ENCODE results near the gene MAPK6. TPM values are rescaled to one million over a fixed set of nuclear protein-coding genes. Genes with fewer than 3 reads are reported as not detected.
"Not testable (repeated sequence)": the region's sequence is repeated elsewhere in the genome, so short reads cannot be mapped to it uniquely, and the experiment has no call there.

Gene MAPK6
- total RNA-seq, 1 donor from 2014 or later = 41.5 TPM

DNA sequence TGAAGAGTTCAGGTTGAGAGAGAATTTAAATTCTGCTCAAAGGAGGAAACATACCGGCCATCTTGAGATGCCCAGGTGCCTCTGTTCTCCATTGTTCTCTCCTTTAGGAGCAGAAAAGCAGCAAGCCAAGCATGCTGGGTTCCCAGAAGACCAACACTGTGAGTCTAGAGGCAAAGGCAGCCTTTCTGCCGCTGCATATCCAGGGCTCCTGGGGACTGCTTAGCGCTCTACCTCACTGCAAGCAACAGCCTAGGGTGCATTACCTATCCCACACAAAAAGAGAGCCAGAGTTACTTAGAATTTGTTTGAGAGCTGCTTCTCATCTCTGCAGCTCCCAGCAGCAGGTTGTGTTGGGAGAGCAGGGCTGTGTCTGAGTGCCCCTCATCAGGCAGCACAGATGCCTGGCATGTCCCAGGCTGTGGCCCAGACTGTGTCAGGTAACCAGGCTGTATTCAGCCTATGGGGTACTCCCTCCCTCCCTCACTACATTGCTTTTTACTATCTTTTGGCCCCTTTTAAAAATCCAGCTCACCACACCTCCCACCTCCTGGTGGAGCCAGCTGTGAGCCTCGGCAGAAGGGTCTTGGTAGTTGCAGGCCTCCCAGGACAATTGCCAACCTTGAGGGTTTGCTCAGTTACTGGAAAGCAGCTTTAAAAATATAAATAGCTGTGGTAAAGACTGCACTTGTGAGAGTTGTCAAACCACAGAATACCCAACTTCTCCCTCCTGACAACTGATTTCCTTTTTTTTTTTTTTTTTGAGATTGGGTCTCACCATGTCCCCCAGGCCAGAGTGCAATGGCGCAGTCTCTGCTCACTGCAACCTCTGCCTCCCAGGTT lies 63.4 kb downstream of the MAPK6 start:
- DNase-seq = no peak

DNA sequence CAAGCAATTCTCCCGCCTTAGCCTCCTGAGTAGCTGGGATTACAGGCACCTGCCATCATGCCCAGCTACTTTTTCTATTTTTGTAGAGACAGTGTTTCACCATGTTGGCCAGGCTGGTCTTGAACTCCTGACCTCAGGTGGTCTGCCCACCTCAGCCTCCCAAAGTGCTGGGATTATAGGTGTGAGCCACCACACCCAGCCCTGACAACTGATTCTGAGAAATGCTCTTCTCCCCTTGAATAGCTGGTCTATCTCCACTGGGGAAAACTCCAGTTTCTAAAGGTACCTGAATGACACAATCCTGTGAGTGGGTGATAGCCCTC lies 64.0 kb downstream of the MAPK6 start:
- not testable (repeated sequence) for DNase-seq

DNA sequence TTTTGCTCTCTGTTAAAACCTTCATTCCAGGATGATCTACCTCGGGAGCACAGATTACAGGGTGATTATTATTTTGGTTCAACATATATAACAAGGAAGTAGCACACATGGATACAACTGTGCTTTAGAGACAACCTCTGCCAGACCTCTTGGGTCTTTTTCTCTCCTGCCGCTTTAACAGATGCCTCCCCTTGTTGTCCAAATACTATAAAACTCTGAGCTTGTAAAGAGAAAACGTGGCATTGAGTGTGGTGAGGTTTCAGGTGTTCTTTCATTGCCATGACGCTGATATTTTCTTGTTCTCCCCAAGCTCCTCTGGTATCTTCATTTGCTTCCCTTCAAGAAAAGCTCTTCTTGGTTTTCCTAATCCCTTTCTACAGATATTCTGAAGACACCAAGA lies 64.6 kb downstream of the MAPK6 start:
- no peak for DNase-seq

DNA sequence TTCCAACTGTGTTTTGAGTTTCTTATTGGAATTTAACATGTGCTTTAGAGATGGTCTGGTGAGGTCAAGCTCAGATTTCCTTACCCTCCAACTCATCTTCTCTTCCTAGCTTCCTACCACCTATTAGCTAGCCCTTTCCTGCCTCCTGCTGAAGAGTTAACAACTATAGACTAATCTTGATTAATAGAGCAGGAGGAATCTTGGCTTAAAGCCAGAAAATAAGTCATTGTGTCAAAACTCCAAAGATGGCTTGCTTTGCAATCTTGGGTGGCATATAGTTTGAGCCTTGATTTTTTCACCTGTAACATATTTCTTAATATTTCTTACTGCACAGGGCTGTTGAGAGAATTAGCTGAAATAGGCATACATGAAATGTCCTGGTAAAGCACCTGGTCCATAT lies 66.3 kb downstream of the MAPK6 start:
- DNase-seq = peak; percentile 45

DNA sequence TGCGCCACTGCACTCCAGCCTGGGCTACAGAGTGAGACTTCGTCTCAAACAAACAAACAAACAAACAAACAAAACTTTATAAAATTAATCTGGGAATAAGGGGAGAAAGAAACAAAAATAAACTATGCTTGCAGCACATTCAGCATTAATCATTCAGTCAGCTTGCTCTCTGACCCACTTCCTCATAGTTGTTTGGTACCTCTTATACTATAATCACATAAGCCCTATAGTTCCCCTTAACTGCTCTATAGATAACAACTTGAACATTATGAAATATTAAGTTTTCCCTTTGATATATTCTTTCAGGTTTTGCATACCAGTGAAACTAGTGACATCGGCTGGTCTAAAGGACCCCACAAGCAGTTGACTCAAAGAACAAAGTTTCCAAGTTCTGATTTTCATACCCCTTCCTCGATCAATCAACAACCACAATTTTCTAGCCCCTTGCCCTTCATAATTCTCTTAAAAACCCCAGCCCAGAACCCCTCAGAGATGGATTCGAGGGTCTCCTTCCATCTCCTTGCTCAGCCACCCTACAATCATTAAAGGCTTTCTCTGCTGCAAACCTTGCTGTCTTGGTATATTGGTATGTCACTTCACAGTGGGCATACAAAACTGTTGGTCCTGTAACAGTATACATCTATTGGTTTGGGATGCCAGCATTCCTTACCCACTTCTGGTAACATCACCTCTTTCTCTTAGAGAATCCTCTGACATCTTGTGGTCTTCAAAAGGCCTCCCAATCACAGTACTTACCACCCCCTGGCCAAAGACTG lies 67.2 kb downstream of the MAPK6 start:
- DNase-seq = no peak

DNA sequence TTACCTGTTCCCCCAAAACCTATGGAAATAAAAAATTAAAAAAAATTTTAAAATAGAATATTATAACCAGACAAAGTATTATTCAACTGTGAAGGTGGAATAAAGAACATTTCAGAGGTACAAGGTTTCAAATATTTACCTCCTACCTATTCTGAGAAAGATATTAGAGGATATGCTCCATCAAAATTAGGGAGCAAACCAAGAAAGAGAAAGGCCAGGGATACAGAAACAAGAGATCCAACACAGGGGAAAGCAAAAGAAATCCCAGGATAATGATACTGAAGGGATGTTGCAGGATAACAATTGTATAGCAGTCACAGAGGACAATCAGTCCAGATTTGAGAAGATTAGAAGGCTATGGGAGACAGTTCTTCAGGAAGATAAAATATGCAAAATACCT lies 71.2 kb downstream of the MAPK6 start:
- no peak for DNase-seq

DNA sequence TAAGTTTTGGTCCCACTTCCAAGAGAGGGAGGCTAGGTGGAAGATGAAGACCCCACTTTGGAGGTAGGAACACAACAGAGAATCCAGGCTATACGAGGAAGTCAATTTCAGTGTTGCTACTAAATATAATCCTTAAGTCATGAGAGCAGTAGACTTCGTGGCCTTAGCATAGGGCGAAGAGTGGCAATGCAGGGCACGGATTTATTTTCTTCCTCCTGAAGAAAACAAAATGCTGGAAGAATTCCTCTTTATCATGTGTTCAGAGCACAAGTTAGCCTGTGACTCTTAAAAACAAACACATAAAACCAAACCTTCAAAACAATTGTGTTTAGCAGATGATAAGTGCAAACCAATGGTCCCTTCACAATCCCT lies 74.1 kb downstream of the MAPK6 start:
- no peak for DNase-seq

DNA sequence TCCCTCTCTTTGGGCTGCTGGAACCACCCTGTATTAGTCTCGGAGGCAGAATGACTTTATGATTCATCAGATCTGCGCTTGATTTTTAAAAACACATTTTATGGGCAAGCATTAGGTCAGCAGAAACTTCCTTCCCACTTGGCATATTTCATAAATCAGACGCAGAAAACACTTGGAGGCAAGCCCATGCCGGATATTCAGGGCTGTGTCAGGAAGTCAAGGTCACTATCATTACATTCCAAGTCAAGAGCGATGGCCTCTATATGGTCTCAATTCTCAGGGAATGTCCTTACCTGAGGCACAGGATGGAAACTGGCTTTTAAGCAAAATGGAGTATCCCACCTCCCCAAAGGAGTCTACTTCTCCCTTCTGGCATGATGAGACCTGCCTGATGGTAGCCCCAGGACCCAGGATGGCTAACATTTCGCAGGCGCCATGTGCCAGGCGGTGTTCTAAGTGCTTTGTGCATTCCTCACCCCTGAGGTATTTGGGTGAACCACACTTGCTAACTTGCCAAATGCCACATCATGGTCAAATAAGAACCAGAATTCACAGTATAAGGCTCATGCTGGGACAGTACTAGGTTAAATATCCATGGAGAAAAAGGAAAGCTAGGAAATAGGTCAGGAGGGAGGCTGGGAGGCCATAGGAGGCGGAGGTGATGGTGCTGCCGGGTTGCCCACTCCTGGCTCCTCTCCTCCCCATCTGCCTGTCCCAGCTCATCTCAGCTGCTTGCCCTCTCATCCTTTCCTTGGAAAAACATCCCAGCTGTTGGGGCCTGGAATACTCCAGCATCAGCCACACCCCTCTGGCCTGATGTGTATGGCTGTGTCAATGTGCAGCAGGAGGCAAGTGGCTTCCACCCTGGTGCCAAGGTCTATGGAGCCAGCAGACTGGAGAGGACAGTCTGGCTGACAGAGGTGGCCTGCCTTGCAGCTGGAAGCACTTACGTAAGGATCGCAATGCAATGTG lies 74.8 kb downstream of the MAPK6 start:
- DNase-seq = peak; percentile 96

DNA sequence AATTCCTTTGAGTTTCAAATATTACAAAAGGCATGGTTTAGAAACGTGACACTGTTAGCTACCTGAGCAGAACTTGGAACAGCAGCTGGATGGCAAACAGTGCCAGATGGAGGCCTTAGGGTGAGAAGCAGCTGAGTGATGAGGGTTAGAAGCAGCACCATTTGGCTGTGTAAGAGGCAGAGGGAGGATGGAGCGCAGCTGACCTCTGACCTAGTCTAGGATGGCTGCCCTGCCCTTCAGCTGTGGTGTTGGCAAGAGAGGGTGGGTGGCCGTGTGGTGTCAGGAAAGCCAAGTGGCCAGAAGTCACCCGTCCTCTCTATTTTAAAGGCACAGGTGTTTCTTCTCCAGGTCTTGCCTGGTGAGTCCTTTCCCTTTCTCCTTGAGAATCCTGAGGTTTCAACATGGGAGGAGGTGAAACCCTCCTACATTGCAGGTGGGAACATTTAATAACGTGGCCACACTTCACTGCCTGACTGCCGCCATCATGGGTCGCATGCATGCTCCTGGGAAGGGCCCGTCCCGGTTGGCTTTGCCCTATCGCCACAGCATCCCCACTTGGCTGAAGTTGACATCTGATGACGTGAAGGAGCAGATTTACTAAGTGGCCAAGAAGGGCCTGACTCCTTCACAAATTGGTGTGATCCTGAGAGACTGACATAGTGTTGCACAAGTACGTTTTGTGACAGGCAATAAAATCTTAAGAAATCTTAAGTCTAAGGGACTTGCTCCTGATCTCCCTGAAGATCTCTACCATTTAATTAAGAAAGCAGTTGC lies 76.0 kb downstream of the MAPK6 start:
- no peak for DNase-seq

DNA sequence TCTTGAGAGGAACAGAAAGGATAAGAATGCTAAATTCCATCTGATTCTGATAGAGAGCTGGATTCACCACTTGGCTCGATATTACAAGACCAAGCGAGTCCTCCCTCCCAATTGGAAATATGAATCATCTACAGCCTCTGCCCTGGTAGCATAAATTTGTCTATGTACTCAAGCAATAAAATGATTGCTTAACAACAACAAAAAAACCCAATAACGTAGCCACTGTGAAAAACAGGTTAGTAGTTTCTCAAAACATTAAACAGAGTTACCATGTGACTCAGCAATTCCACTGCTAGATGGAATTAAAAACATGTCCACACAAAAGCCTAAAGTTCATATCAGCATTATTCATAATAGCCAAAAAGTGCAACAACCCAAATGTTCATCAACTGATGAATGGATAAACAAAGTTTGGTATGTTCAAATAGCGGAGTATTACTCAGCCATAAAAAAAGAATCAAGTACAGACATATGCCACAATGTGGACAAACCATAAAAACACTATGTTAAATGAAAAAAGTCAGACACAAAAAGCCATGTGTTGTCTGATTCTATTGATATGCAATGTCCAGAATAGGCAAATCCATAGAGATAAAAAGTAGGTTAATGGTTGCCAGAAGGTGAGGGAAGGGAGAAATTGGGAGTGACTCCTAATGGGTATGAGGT lies 76.7 kb downstream of the MAPK6 start:
- peak; percentile 73 for DNase-seq

DNA sequence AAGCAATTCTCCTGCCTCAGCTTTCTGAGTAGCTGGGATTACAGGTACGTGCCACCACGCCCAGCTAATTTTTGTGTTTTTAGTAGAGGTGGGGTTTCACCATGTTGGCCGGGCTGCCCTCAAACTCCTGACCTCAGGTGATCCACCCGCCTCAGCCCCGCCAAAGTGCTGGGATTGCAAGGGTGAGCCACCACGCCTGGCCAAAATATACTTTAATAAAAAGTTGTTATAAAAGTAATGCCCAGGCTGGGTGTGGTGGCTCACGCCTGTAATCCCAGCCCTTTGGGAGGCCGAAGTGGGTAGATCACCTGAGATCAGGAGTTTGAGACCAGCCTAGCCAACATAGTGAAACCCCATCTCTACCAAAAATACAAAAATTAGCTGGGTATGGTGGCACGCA lies 77.5 kb downstream of the MAPK6 start:
- DNase-seq = not testable (repeated sequence)

DNA sequence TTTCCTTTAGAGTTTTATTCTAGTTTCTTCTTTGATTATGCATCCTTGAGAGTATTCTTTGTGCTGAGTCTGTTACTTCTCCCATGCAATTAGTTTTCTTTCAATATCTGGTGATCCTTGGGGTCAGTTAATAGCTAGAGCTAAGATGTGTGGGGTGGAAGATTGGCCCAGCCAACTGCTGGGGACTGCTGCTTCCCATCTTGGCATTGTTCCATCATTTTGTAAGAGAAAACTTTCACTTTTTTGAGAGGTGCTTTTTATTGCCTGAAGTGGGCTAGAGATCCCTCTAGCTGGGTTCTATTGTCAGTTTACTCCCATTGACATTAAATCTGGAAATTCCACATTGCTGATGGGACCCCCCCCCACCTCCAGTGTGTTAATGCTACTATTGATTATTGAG lies 78.2 kb downstream of the MAPK6 start:
- peak; percentile 61 for DNase-seq

DNA sequence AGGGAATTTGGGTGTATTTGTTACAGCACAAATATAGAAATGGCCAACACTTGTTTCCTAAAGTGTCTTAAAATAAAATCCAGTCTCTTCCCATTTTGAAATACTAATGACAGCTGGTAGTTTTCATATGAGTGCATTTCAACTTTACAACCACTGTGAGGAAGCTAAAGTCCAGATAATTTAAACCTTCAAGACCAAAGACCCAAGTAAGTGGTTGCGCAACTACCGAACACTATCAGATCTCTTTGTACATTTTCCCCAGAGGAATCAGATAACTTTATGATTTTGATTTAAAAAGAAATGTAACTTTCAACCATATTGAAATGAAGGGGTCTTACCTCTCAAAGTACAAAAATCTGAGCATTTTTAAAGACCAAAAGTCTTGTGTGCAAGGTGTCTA lies 79.3 kb downstream of the MAPK6 start:
- no peak for DNase-seq

DNA sequence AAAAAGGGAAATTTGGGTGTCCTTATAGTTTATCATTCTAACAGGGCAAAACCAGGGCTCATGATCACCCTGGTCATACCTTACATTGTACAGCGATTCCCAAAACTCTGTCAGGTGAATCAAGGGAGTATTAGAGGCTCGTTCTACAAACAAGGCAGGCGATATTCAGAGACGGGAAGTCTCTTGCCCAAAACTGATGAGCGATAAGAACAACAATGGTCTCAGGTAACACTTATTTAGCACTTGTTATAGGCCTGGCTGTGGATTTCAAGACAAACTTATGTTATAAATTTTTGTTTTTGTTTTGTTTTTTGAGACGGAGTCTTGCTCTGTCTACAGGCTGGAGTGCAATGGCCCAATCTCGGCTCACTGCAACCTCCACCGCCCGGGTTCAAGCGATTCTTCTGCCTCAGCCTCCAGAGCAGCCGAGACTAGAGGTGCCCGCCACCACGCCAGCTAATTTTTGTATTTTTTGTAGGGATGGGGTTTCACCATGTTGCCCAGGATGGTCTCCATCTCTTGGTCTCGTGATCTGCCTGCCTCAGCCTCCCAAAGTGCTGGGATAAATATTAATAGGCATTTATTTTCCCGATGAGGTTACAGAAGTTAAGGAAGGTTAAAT lies 80.7 kb downstream of the MAPK6 start:
- no peak for DNase-seq

DNA sequence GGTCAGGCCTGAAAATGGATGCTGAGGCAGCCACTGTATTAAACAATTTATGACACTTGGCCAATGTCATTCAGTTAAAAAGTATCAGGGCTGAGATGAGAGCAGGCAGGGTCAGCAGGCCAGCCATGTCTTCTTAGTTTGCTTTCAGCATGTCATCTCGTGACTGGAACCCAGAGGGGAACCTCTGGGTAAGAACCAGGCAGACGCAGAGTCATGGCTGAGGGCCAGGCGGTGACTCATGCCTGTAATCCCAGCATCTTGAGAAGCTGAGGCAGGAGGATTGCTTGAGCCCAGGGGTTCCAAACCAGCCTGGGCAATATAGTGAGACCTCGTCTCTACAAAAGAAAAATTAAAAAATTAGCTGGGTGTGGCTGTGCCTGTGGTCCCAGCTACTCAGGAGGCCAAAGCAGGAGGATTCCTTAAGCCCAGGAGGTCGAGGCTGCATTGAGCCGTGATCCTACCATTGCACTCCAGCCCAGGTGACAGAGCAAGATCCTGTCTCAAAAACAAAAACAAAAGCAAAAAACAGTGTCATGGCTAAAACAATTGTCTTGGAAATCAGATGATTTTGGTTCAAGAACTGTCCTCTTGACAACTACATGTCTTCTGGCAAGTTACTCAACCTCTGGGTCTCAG lies 81.9 kb downstream of the MAPK6 start:
- DNase-seq = peak; percentile 92

DNA sequence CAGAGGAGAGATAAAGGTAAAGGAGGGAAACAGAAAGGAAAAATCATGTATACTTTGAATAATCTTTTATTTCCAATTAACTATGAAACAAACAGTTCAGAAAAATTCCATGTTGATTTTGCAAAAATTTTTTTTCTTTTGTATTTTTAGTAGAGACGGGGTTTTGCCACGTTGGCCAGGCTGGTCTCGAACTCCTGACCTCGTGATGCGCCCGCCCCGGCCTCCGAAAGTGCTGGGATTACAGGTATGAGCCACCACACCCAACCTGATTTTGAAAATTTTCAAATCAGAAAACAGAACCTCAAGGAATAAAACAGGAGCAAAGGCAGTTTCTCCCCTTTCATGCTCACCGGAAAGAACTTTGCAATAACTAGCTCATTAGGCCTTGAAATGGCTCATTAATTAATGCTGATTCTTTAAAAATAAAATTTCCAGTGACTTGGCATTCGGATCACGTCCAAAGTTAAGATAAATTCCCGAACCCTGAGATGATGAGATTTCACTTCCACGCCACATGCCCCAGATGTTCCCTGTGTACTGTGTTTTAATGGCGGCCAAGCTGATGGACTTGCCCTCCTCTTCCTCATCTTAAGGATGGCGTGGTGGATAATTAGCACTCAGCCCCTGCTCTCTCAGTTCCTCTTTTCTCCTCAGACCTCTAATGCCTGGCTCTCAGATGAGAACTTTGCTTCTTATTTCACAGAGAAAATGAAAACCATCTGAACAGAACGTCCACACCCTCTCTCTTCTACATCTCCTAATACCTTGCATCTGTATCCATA lies 82.7 kb downstream of the MAPK6 start:
- DNase-seq = no peak

DNA sequence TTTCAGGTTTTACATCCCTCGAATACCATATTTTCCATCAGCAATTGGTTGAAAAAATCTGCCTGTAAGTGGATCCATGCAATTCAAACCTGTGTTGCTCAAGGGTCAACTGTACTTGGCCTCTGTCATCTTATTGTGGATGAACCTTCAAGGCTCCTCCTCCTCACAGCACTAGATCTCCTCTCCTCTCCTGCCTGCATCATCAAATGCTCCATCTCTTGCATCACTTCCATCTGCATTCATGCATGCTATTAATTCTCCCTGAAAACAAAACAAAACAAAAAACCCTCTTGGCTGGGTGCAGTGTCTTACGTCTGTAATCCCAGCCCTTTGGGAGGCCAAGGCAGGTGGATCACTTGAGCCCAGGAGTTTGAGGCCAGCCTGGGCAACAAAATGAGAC lies 83.4 kb downstream of the MAPK6 start:
- DNase-seq = peak; percentile 27

DNA sequence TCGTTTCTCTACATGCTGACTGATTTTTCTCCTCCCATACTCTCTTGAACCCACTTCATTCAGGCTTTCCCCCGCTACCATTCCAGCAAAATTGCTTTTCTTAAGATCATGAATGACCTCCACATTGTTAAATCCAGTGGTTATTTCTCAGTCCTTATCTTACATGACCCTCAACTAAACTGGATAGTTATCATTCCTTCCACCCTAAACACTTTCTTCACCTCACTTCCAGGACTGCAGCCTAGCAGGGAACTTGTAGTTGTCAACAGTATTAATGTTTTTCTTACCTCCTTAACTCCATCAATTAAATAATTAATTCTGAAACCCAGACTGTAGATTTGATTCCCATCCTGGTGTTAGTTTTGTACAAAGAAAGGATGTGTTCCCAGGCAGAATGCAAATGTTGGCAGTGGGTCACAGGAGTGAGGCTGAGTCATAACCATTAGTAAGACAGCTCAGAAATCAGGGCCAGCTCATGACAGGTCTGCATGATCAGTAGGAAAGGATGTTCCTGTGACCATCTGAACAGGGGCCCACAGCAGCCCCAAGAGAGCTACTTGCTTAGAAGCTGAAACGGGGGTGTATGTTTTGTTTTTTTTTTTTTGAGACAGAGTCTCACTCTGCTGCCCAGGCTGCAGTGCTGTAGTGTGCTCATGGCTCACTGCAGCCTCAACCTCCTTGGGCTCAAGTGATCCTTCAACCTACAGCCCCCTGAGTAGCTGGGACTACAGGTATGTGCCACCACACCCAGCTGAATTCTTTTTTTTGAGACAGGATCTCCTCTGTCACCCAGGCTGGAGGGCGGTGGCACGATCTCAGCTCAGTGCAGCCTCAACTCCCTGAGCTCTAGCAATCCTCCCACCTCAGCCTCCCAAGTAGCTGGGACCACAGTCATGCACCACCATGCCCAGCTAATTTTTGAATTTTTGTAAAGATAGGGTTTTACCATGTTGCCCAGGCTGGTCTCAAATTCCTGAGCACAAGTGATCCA lies 84.5 kb downstream of the MAPK6 start:
- DNase-seq = peak; percentile 95

Measured in dermis blood vessel endothelial cell (primary cell).